GM06990 (cell line): ENCODE measurements around the gene NRARP.

Source experiments
- DNase-seq: peaks from one replicate; pipeline ENCODE4 v3.0.0-alpha.2; 2011; ENCODE audit not compliant: insufficient read length; ENCODE audit errors: extremely low read depth
- H3K27me3 ChIP-seq: replicated peaks from 2 replicates; pipeline ENCODE4 v1.6.0; 2011; ENCODE audit warnings: low read length; ENCODE audit not compliant: control insufficient read depth, insufficient read depth
- H3K36me3 ChIP-seq: 2 replicates; pipeline ENCODE4 v1.5.1; 2011; ENCODE audit warnings: low read length; ENCODE audit not compliant: control insufficient read depth, insufficient read depth
- H3K4me3 ChIP-seq: replicated peaks from 2 replicates; pipeline ENCODE4 v1.5.1; 2011; ENCODE audit warnings: low read depth, mild to moderate bottlenecking, control low read depth, low read length
- CTCF ChIP-seq: IDR thresholded peaks from 2 replicates; pipeline ENCODE4 v1.5.1; 2011; ENCODE audit warnings: low read length, control low read depth, mild to moderate bottlenecking, inconsistent platforms; ENCODE audit not compliant: insufficient read depth, poor library complexity, severe bottlenecking

NRARP gene

GRCh38 chr9:137297966-137298365 is 4.1 kb downstream of the NRARP start:
- Histone ChIP-seq H3K27me3 (no peaks in the 10 kb centered on the region; the same call in 1 of the 2 replicates), H3K36me3 (no peaks in the 10 kb centered on the region), H3K4me3 (no peak overlapping the region)
- no peak for TF ChIP-seq CTCF
- DNase-seq = no peak

GRCh38 chr9:137296670-137297664 is 5.1 kb downstream of the NRARP start:
- no peak for TF ChIP-seq CTCF
- H3K36me3 ChIP-seq = no peaks in the 10 kb centered on the region
- DNase-seq = no peak
- H3K4me3 ChIP-seq = no peak overlapping the region
- no peaks in the 10 kb centered on the region; the same call in 1 of the 2 replicates for H3K27me3 ChIP-seq

- no peak for DNase-seq
- TF ChIP-seq CTCF = no peak
- no peaks in the 10 kb centered on the region; the same call in 1 of the 2 replicates for H3K27me3 ChIP-seq
- no peak overlapping the region; the same call in 1 of the 2 replicates for H3K4me3 ChIP-seq
- no peaks in the 10 kb centered on the region for H3K36me3 ChIP-seq
These were observed 6.0 kb downstream of the NRARP start for GRCh38 chr9:137295849-137296669.

- Histone ChIP-seq H3K4me3 (peak overlapping the region; percentile 33), H3K36me3 (no peaks in the 10 kb centered on the region), H3K27me3 (no peaks in the 10 kb centered on the region; the same call in 1 of the 2 replicates)
- TF ChIP-seq CTCF = no peak
- peak; percentile 65 for DNase-seq
These were observed 6.7 kb downstream of the NRARP start for GRCh38 chr9:137295238-137295811.

GRCh38 chr9:137294681-137295237 is 7.3 kb downstream of the NRARP start:
- Histone ChIP-seq H3K36me3 (no peaks in the 10 kb centered on the region), H3K27me3 (no peaks in the 10 kb centered on the region; the same call in 1 of the 2 replicates), H3K4me3 (peak overlapping the region; percentile 32; the same call in 1 of the 2 replicates)
- TF ChIP-seq CTCF = peak; percentile 43
- DNase-seq = no peak
